ENCODE measurements around the gene SIGLEC12. TPM values are rescaled to one million over a fixed set of nuclear protein-coding genes. Genes with fewer than 3 reads are reported as not detected.

SIGLEC12 gene
- total RNA-seq = not detected in 2 replicates

DNA sequence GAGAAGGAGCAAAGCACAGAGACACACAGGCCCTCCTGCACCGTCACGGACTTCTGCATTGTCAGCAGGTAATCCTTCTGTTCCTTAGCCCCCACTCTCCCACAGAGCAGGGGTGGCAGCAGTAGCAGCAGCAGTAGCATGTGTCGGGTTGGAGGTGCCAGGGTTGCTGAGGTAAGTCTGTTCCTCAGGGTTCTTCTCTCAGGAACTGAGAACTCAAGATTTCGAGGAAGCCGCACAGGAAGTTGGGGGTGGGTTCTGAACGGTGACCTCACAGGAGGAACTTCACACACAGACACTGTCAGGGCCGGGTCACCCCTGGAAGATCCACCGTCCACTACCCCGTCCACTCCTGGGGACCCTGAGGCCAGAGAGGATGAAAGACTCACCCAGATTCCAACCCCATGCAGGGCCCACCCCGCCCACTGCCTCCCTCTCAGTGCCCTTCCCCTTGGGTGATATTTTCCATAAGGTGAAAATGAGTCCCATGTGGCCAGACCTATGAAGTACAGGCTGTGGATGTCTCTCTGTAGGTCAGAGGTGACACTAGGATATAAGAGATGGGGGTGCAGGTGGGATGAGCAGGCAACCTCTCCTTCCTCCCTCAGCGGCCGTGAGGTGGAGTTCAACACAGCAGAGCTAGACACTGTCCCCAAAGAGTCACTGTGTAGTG is at the start of gene SIGLEC12:
TSS of gene SIGLEC12 (minus strand) at position 207 of the 670 bp plus-strand sequence. CDS start at position 140, 67 bp downstream.

DNA sequence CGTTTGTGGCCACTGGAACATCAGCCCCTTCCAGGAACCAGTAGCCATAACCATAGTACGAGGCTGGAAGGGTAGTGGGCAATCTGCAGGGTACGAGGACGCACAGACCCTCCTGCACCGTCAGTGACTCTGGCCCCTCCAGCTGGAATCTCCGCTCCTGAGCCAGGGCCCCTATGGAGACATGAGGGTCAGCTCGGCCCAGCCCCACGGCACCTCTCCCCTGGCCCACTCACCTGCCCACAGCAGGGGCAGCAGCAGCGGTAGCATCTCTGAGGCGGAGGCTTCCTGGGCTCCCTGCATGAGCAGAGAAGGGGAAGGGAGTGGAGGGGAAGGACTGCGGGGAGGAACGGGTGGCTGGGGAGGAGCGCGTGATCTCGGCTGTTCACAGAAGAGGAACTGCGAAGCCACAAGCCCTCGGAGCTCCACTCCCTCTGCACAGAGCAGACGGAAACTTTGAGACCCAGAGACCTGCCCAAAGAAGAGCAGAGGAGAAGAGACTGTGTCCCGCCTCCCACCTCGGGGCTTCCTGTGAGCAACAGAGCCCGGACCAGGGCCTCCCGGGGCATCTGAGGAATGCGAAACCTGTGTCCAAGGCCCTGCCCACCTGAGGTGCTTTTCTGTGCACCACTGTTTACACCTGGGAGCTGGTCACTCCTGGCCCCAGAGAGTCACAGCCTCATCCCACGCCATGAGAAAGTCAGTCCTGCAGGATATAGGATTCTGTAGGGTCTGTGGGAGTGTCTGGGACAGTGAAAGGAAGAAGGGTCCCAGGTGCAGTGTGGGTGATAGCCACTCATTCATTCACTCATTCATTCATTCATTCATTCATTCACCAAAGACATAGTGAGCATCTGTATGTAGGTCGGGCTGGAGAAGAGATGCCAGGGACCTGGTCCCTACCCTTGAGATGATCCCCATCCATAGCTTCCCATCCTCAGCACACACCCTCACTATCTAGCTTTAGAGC is 30.0 kb upstream of the SIGLEC12 start, which contains the start of gene SIGLEC6:
TSS of gene SIGLEC6 (minus strand) at position 322 of the 967 bp plus-strand sequence. CDS start at position 300, 22 bp downstream.

DNA sequence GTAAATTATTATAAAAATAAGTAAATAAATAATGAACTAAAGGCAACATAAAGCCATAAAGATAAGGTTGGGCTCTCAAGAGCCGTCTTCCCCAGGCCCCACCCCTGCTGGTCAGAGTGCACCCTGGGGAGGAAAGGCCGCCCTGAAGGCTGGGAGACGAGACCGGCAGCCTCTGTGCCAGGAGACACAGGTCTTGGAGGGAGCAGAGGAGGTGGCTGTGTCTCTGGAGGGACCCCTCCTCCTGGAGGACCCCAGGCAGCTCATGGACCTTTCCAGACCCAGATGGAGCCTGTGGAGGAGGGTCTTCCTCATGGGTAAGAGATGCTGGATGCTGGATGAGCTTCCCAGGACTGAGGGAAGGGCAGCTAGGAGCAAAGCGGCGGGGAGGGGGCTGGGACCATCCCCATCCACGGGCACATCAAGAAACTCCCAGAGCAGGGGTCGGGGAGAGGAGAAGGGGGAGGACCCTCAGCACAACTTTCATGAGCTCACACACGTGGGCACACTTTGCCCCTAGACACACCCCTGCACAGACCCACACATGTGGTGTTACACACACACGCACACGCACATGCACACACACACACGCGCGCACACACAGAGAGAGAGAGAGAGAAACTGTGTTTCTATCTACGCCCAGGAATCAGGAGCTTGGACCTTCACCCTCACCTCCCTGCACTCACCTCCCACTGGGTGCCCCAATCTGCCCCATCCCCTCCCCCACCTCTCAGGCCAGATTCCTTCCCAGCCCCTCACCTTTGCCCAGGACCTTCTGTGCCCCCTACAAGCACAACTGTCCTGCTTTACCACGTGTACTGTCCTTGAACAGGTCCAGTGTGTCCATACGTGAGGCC is 23.0 kb downstream of the SIGLEC12 start, which contains the start of gene CEACAM18:
TSS of gene CEACAM18 (plus strand) at position 159 of the 854 bp plus-strand sequence.

DNA sequence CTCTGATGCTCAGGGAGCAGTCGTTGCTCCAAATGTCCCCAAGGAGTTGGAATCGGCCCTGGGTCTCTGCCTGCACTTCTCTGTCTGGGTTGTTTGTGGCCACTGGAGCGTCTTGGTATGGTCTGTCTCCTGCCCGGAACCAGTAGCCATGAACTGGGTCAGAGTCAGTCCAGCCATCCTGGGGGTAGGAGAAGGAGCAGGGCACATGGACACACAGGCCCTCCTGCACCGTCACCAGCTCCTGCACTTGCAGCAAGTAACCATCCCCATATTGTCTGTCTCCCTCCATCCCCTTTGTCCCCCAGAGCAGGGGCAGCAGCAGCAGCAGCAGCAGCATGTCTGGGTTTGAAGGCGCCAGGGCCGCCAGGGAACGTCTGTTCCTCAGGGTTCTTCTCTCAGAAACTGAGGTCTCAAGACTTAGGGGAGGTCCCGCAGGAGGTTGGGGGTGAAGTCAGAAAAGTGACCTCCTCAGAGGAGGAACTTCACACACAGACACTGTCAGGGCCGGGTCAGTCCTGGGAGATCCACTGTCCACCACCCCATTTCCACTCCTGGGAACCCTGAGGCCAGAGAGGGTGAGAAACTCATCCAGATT is 43.5 kb downstream of the SIGLEC12 start, which contains the start of gene SIGLEC8:
TSS of gene SIGLEC8 (minus strand) at position 404 of the 595 bp plus-strand sequence. CDS start at position 337, 67 bp downstream.

Other genes starting within 250 kb of the SIGLEC12 start
- not detected in 2 replicates for gene IGLON5, start 190.2 kb downstream of the SIGLEC12 start, total RNA-seq
- 0.25 and 0.26 TPM in 2 replicates for gene VSIG10L, start 159.7 kb downstream of the SIGLEC12 start, total RNA-seq
- 121 and 171 TPM in 2 replicates for gene ETFB, start 135.4 kb downstream of the SIGLEC12 start, total RNA-seq
- gene CLDND2, start 132.8 kb downstream of the SIGLEC12 start, total RNA-seq = not detected in 2 replicates
- gene NKG7, start 129.1 kb downstream of the SIGLEC12 start, total RNA-seq = not detected in 2 replicates
- not detected in 2 replicates for gene LIM2, start 113.8 kb downstream of the SIGLEC12 start, total RNA-seq
- not detected in 2 replicates for gene C19orf84, start 111.2 kb downstream of the SIGLEC12 start, total RNA-seq
- not detected in 2 replicates for gene SIGLEC10, start 84.2 kb downstream of the SIGLEC12 start, total RNA-seq
- not detected in 2 replicates for gene SIGLEC8, start 43.3 kb downstream of the SIGLEC12 start, total RNA-seq
- gene CEACAM18, start 23.3 kb downstream of the SIGLEC12 start, total RNA-seq = not detected in 2 replicates
- gene SIGLEC6, start 29.9 kb upstream of the SIGLEC12 start, total RNA-seq = not detected in 2 replicates
- 3.4 and 4.5 TPM in 2 replicates for gene ZNF175, start 69.5 kb upstream of the SIGLEC12 start, total RNA-seq
- not detected in 2 replicates for gene SIGLEC5, start 128.6 kb upstream of the SIGLEC12 start, total RNA-seq
- not detected in 2 replicates for gene SIGLEC14, start 145.0 kb upstream of the SIGLEC12 start, total RNA-seq
- gene SPACA6, start 191.5 kb upstream of the SIGLEC12 start, total RNA-seq = 4.8 and 8.1 TPM in 2 replicates
- gene HAS1, start 222.2 kb upstream of the SIGLEC12 start, total RNA-seq = not detected in 2 replicates